ENCODE data around the gene OR52H1. TPM values are rescaled to one million over a fixed set of nuclear protein-coding genes. Genes with fewer than 3 reads are reported as not detected.

The OR52H1 gene
- total and polyA plus RNA-seq, 2 experiments from 2014 or later, result 0.28 TPM; not detected in 1

GRCh38 chr11:5516599-5516998 is 31.7 kb downstream of the OR52H1 start, which contains the start of gene UBQLNL:
Gene UBQLNL (minus strand): TSS chr11:5516699. CDS start chr11:5516441, 258 bp downstream.
- Histone ChIP-seq H3K36me3 (ENCODE audit: insufficient read depth) (no peaks in the 10 kb centered on the region), H4K20me1 (replicated peaks; ENCODE audit: insufficient read depth) (no peaks in the 10 kb centered on the region), H3K79me2 (replicated peaks; ENCODE audit: insufficient read depth) (no peaks in the 10 kb centered on the region), H3K27ac (ENCODE audit: low read depth) (no peak within 1 kb of the TSS), H2AFZ (no peak within 1 kb of the TSS), H3F3A (replicated peaks; ENCODE audit: low read depth) (no peaks in the 10 kb centered on the region), H3K9me2 (ENCODE audit: insufficient read depth) (no peaks in the 10 kb centered on the region), H3K27me3 (ENCODE audit: insufficient read depth) (no peaks in the 10 kb centered on the region), H3K4me2 (no peak within 1 kb of the TSS), H3K4me3 (no peak within 1 kb of the TSS), H3K4me1 (ENCODE audit: insufficient read depth) (no peaks in the 10 kb centered on the region)
- no peak for TF ChIP-seq POLR2AphosphoS5 (IDR thresholded peaks at IDR 0.05; ENCODE audit: low read depth)
- no peak for TF ChIP-seq ZNF462 (CRISPR knock-in tag; IDR thresholded peaks at IDR 0.05)
- TF ChIP-seq EZH2phosphoT487 (IDR thresholded peaks at IDR 0.05; ENCODE audit: unreplicated experiment), result no peak
- no peak for TF ChIP-seq ZNF114 (CRISPR knock-in tag; IDR thresholded peaks at IDR 0.05)
- TF ChIP-seq CREB1 (CRISPR knock-in tag; IDR thresholded peaks at IDR 0.05; ENCODE audit: low read depth), result no peak
- TF ChIP-seq ZNF331 (CRISPR knock-in tag; IDR thresholded peaks at IDR 0.05; ENCODE audit: low read depth), result no peak
- TF ChIP-seq EZH2 (IDR thresholded peaks at IDR 0.05; ENCODE audit: low read depth, unreplicated experiment), result no peak
- Mint-ChIP-seq H3K36me3 (ENCODE audit: low read depth) (no peaks in the 10 kb centered on the region), H3K27ac (no peak within 1 kb of the TSS), H3K9me3 (no peaks in the 10 kb centered on the region), H3K27me3 (ENCODE audit: insufficient read depth, low read depth, poor library complexity) (peaks cover 2% of the 10 kb centered on the region), H3K4me3 (no peak within 1 kb of the TSS), H3K4me1 (peaks cover 7% of the 10 kb centered on the region)
- DNase-seq (ENCODE audit: low spot score), result no peak
- no peak for ATAC-seq

- DNase-seq (ENCODE audit: low spot score) (no peak), ATAC-seq (no peak)
- H3K4me2 ChIP-seq, result no peak overlapping the region
- H3K36me3 ChIP-seq (ENCODE audit: insufficient read depth), result no peaks in the 10 kb centered on the region
- H3K27ac Mint-ChIP-seq, result no peak overlapping the region
- H3K9me2 ChIP-seq (ENCODE audit: insufficient read depth), result no peaks in the 10 kb centered on the region
- H4K20me1 ChIP-seq (replicated peaks; ENCODE audit: insufficient read depth), result no peaks in the 10 kb centered on the region
- no peak overlapping the region for H3K4me3 ChIP-seq
- H3F3A ChIP-seq (replicated peaks; ENCODE audit: low read depth), result no peaks in the 10 kb centered on the region
- H3K27me3 Mint-ChIP-seq (ENCODE audit: insufficient read depth, low read depth, poor library complexity), result peaks cover 2% of the 10 kb centered on the region
- H3K9me3 Mint-ChIP-seq, result no peaks in the 10 kb centered on the region
- H3K4me1 ChIP-seq (ENCODE audit: insufficient read depth), result no peaks in the 10 kb centered on the region
- peaks cover 7% of the 10 kb centered on the region for H3K4me1 Mint-ChIP-seq
- H3K27ac ChIP-seq (ENCODE audit: low read depth), result no peak overlapping the region
- H3K4me3 Mint-ChIP-seq, result no peak overlapping the region
- no peaks in the 10 kb centered on the region for H3K27me3 ChIP-seq (ENCODE audit: insufficient read depth)
- no peaks in the 10 kb centered on the region for H3K79me2 ChIP-seq (replicated peaks; ENCODE audit: insufficient read depth)
- no peak overlapping the region for H2AFZ ChIP-seq
- H3K36me3 Mint-ChIP-seq (ENCODE audit: low read depth), result no peaks in the 10 kb centered on the region
- no peak for TF ChIP-seq JUNB (IDR thresholded peaks at IDR 0.05; ENCODE audit: unreplicated experiment)
- no peak for TF ChIP-seq EZH2phosphoT487 (IDR thresholded peaks at IDR 0.05; ENCODE audit: unreplicated experiment)
- TF ChIP-seq CTCF (conservative IDR thresholded peaks at IDR 0.05; ENCODE audit: low read depth in 2 of 2), result no peak
- no peak for TF ChIP-seq STAT1 (IDR thresholded peaks at IDR 0.05; ENCODE audit: unreplicated experiment)
- no peak for TF ChIP-seq REST (IDR thresholded peaks at IDR 0.05; ENCODE audit: unreplicated experiment)
- TF ChIP-seq ZNF331 (CRISPR knock-in tag; IDR thresholded peaks at IDR 0.05; ENCODE audit: low read depth), result no peak
- no peak for TF ChIP-seq EZH2 (IDR thresholded peaks at IDR 0.05; ENCODE audit: low read depth, unreplicated experiment)
These were observed 33.5 kb downstream of the OR52H1 start for GRCh38 chr11:5514841-5515240.
